ENCODE results near the gene TMEM120B.

Gene TMEM120B

GRCh38 chr12:121797937-121798786, 85.6 kb downstream of the TMEM120B start:
- Histone ChIP-seq H3K36me3 (ENCODE audit: insufficient read depth, low read length) (peaks cover 46% of the 10 kb centered on the region), H3K4me2 (ENCODE audit: insufficient read depth, low read length) (peak overlapping the region; percentile 86), H3K9me3 (ENCODE audit: insufficient read depth, low read length, severe bottlenecking) (no peaks in the 10 kb centered on the region), H3K79me2 (ENCODE audit: insufficient read depth, low read length) (peaks cover 71% of the 10 kb centered on the region), H3K27me3 (ENCODE audit: insufficient read depth, low read length, poor library complexity) (no peaks in the 10 kb centered on the region), H4K20me1 (ENCODE audit: insufficient read depth, low read length) (peaks cover 38% of the 10 kb centered on the region), H2AFZ (ENCODE audit: low read depth, low read length) (no peak overlapping the region), H3K9ac (ENCODE audit: low read depth, low read length) (peak overlapping the region; percentile 100), H3K4me3 (ENCODE audit: low read depth in 1 of 2, low read length in 2 of 2) (peak overlapping the region in 1 of 2 experiments; percentile 60; a peak in 2 of 4 replicates), H3K4me1 (ENCODE audit: insufficient read depth, low read length) (peaks cover 64% of the 10 kb centered on the region), H3K27ac (ENCODE audit: low read length) (peak overlapping the region; percentile 59)
- TF ChIP-seq EZH2 (IDR thresholded peaks at IDR 0.05; ENCODE audit: borderline replicate concordance, low read depth, low read length, severe bottlenecking) (no peak), CTCF (IDR thresholded peaks at IDR 0.05; ENCODE audit: borderline replicate concordance, extremely low read depth, low read length, poor library complexity, severe bottlenecking) (no peak)
- ATAC-seq (ENCODE audit: insufficient read depth, low read depth) (no peak), DNase-seq (peak; percentile 46)

GRCh38 chr12:121798787-121799155, 86.2 kb downstream of the TMEM120B start:
- no peaks in the 10 kb centered on the region for H3K9me3 ChIP-seq (ENCODE audit: insufficient read depth, low read length, severe bottlenecking)
- no peak overlapping the region for H2AFZ ChIP-seq (ENCODE audit: low read depth, low read length)
- no peak for ATAC-seq (ENCODE audit: insufficient read depth, low read depth)
- TF ChIP-seq EZH2 (IDR thresholded peaks at IDR 0.05; ENCODE audit: borderline replicate concordance, low read depth, low read length, severe bottlenecking) = no peak
- TF ChIP-seq CTCF (IDR thresholded peaks at IDR 0.05; ENCODE audit: borderline replicate concordance, extremely low read depth, low read length, poor library complexity, severe bottlenecking) = no peak
- H3K79me2 ChIP-seq (ENCODE audit: insufficient read depth, low read length) = peaks cover 74% of the 10 kb centered on the region
- peaks cover 38% of the 10 kb centered on the region for H4K20me1 ChIP-seq (ENCODE audit: insufficient read depth, low read length)
- peaks cover 46% of the 10 kb centered on the region for H3K36me3 ChIP-seq (ENCODE audit: insufficient read depth, low read length)
- H3K4me1 ChIP-seq (ENCODE audit: insufficient read depth, low read length) = peaks cover 58% of the 10 kb centered on the region
- H3K4me2 ChIP-seq (ENCODE audit: insufficient read depth, low read length) = peak overlapping the region; percentile 86
- no peaks in the 10 kb centered on the region for H3K27me3 ChIP-seq (ENCODE audit: insufficient read depth, low read length, poor library complexity)
- peak overlapping the region; percentile 59 for H3K27ac ChIP-seq (ENCODE audit: low read length)
- H3K4me3 ChIP-seq (ENCODE audit: low read depth in 1 of 2, low read length in 2 of 2) = peak overlapping the region in 1 of 2 experiments; percentile 60; a peak in 2 of 4 replicates
- peak overlapping the region; percentile 100 for H3K9ac ChIP-seq (ENCODE audit: low read depth, low read length)
- no peak for DNase-seq

GRCh38 chr12:121799156-121799841, 86.7 kb downstream of the TMEM120B start:
- H3K36me3 ChIP-seq (ENCODE audit: insufficient read depth, low read length) = peaks cover 46% of the 10 kb centered on the region
- H3K9ac ChIP-seq (ENCODE audit: low read depth, low read length) = peak overlapping the region; percentile 100
- H3K79me2 ChIP-seq (ENCODE audit: insufficient read depth, low read length) = peaks cover 79% of the 10 kb centered on the region
- peaks cover 52% of the 10 kb centered on the region for H3K4me1 ChIP-seq (ENCODE audit: insufficient read depth, low read length)
- H3K4me2 ChIP-seq (ENCODE audit: insufficient read depth, low read length) = peak overlapping the region; percentile 86
- H3K27me3 ChIP-seq (ENCODE audit: insufficient read depth, low read length, poor library complexity) = no peaks in the 10 kb centered on the region
- TF ChIP-seq CTCF (IDR thresholded peaks at IDR 0.05; ENCODE audit: borderline replicate concordance, extremely low read depth, low read length, poor library complexity, severe bottlenecking) (no peak), EZH2 (IDR thresholded peaks at IDR 0.05; ENCODE audit: borderline replicate concordance, low read depth, low read length, severe bottlenecking) (no peak)
- H2AFZ ChIP-seq (ENCODE audit: low read depth, low read length) = no peak overlapping the region
- H4K20me1 ChIP-seq (ENCODE audit: insufficient read depth, low read length) = peaks cover 38% of the 10 kb centered on the region
- H3K9me3 ChIP-seq (ENCODE audit: insufficient read depth, low read length, severe bottlenecking) = no peaks in the 10 kb centered on the region
- H3K4me3 ChIP-seq (ENCODE audit: low read depth in 1 of 2, low read length in 2 of 2) = peak overlapping the region; percentile 60 to 70; a peak in 3 of 4 replicates
- H3K27ac ChIP-seq (ENCODE audit: low read length) = peak overlapping the region; percentile 97
- ATAC-seq (ENCODE audit: insufficient read depth, low read depth) = no peak
- DNase-seq = peak; percentile 56

Measured in DND-41 (cell line).